Endothelial cell of umbilical vein (primary cell): ENCODE data around the gene C1QL4. TPM values are rescaled to one million over a fixed set of nuclear protein-coding genes. Genes with fewer than 3 reads are reported as not detected.

ENCODE experiments used
- BruUV-seq: library from RNA; stranded (reverse); fragments of 400-500 nt; replicated peaks from 2 replicates; lab custom pipeline; 2021; lab: Mats Ljungman, UMichigan
- CTCF ChIA-PET: fragments of 300-600, 350-600 bp; sonication (Branson Sonifier 250); formaldehyde crosslinking; loops from one replicate; lab custom pipeline; 2021; ENCODE audit warnings: antibody characterized with exemption, inconsistent platforms; lab: Charles Lee
- POLR2A ChIA-PET: fragments of 300-600, 350-600 bp; sonication (Branson Sonifier 250); formaldehyde crosslinking; loops from one replicate; lab custom pipeline; 2021; ENCODE audit warnings: antibody characterized with exemption, inconsistent platforms; lab: Charles Lee
- DNase-seq: peaks from one replicate; pipeline ENCODE4 v3.0.0-alpha.2; 2011; ENCODE audit warnings: low read depth, low spot score
- FAIRE-seq: peaks from 2 replicates; lab custom pipeline; 2011; peaks lifted over from hg19 to GRCh38; lab: Jason Lieb, UNC
- H2AFZ ChIP-seq: 2 replicates; pipeline ENCODE4 v1.6.0; 2012; ENCODE audit warnings: low read depth, low read length, control low read depth, inconsistent platforms
- H3K27ac ChIP-seq: 2 replicates; pipeline ENCODE4 v1.5.1; 2011; ENCODE audit warnings: low read depth, mild to moderate bottlenecking, control low read depth, low read length, moderate library complexity; ENCODE audit not compliant: insufficient read depth
- H3K27me3 ChIP-seq, 2 experiments: 2 replicates each; pipeline versions ENCODE4 v1.6.0 to v1.6.1; 2011; ENCODE audit warnings: low read length in 2 of 2, mixed read lengths in 1 of 2; ENCODE audit not compliant: control insufficient read depth in 2 of 2, insufficient read depth in 2 of 2
- H3K36me3 ChIP-seq, 2 experiments: 2 replicates in 1 of 2; 3 replicates in 1 of 2; pipeline ENCODE4 v1.5.1; 2011; ENCODE audit warnings: low read length in 2 of 2, mild to moderate bottlenecking in 1 of 2, moderate library complexity in 1 of 2; ENCODE audit not compliant: control insufficient read depth in 2 of 2, insufficient read depth in 2 of 2; ENCODE audit errors: extremely low read depth in 1 of 2
- H3K4me1 ChIP-seq: 3 replicates; pipeline ENCODE4 v1.5.1; 2011; ENCODE audit warnings: mild to moderate bottlenecking, low read length; ENCODE audit not compliant: control insufficient read depth, insufficient read depth; ENCODE audit errors: extremely low read depth
- H3K4me2 ChIP-seq: 2 replicates; pipeline ENCODE4 v1.6.1; 2011; ENCODE audit warnings: low read length, control low read depth, mixed read lengths; ENCODE audit not compliant: insufficient read depth
- H3K4me3 ChIP-seq, 3 experiments: fragments of 200-600 bp in 1 of 3; sonication (generic), shearing (Covaris generic) in 1 of 3; replicated peaks in 1 of 3; 2 replicates each; pipeline ENCODE4 v1.5.1; 2011 to 2016; ENCODE audit warnings: control low read depth in 3 of 3, low read length in 3 of 3, mild to moderate bottlenecking in 2 of 3, inconsistent platforms in 1 of 3, low read depth in 1 of 3, moderate library complexity in 1 of 3; ENCODE audit not compliant: insufficient read depth in 1 of 3
- H3K79me2 ChIP-seq: 2 replicates; pipeline ENCODE4 v1.6.0; 2012; ENCODE audit warnings: low read length, inconsistent platforms; ENCODE audit not compliant: control insufficient read depth, insufficient read depth
- H3K9ac ChIP-seq: replicated peaks from 2 replicates; pipeline ENCODE3; 2011; ENCODE audit warnings: low read length, control low read depth; ENCODE audit not compliant: insufficient read depth; ENCODE audit errors: extremely low read depth
- H3K9me1 ChIP-seq: replicated peaks from 3 replicates; pipeline ENCODE4 v1.6.0; 2011; ENCODE audit warnings: mild to moderate bottlenecking, low read length; ENCODE audit not compliant: control insufficient read depth, insufficient read depth; ENCODE audit errors: extremely low read depth
- H3K9me3 ChIP-seq: replicated peaks from 2 replicates; pipeline ENCODE4 v1.5.1; 2012; ENCODE audit warnings: low read length, inconsistent platforms; ENCODE audit not compliant: control insufficient read depth, insufficient read depth
- H4K20me1 ChIP-seq: replicated peaks from 2 replicates; pipeline ENCODE3; 2011; ENCODE audit warnings: mild to moderate bottlenecking, low read length; ENCODE audit not compliant: control insufficient read depth, insufficient read depth; ENCODE audit errors: extremely low read depth
- EZH2 ChIP-seq: IDR thresholded peaks from 2 replicates; pipeline ENCODE4 v1.6.1; 2012; ENCODE audit warnings: borderline replicate concordance, low read depth, mild to moderate bottlenecking, moderate library complexity, low read length, inconsistent platforms; ENCODE audit not compliant: severe bottlenecking
- FOS ChIP-seq: IDR thresholded peaks from 2 replicates; pipeline ENCODE4 v1.6.1; 2011; ENCODE audit warnings: mild to moderate bottlenecking, low read length, moderate library complexity, borderline replicate concordance; ENCODE audit not compliant: insufficient read depth
- GATA2 ChIP-seq: IDR thresholded peaks from 2 replicates; pipeline ENCODE4 v1.7.0; 2011; ENCODE audit warnings: low read depth, mild to moderate bottlenecking, moderate library complexity, mixed read lengths, low read length; ENCODE audit not compliant: insufficient read length, insufficient read depth
- JUN ChIP-seq: IDR thresholded peaks from 2 replicates; pipeline ENCODE4 v1.6.1; 2011; ENCODE audit warnings: borderline replicate concordance, low read depth; ENCODE audit not compliant: insufficient read length, insufficient read depth
- MYC ChIP-seq: IDR thresholded peaks from one replicate; pipeline ENCODE4 v1.6.1; 2011; ENCODE audit warnings: mild to moderate bottlenecking, low read depth, low read length
- POLR2A ChIP-seq: IDR thresholded peaks from 2 replicates; pipeline ENCODE4 v1.6.1; 2012; ENCODE audit warnings: low read depth, mild to moderate bottlenecking, control low read depth, low read length
- POLR2AphosphoS5 ChIP-seq: IDR thresholded peaks from 2 replicates; pipeline ENCODE4 v1.6.1; 2012; ENCODE audit warnings: low read depth, mild to moderate bottlenecking, control low read depth, low read length, moderate library complexity; ENCODE audit not compliant: insufficient read depth
- dilution Hi-C: fragments of 300-500 bp; cut with MboI; formaldehyde crosslinking; loops from one replicate; pipeline ENCODE4 v1.15.0; 2019; ENCODE audit warnings: low sequenced_read_pairs; ENCODE audit not compliant: extremely low pct_ligation_motif_present
- intact Hi-C: fragments of 100-400 bp; cut with micrococcal nuclease; formaldehyde crosslinking; loops from one replicate; pipeline ENCODE4 v1.10.0; 2022
- polyA plus RNA-seq, 4 experiments: library from polyadenylated mRNA; depleted of rRNA in 3 of 4; stranded (reverse) in 3 of 4; unstranded in 1 of 4; fragments of >200 nt; gene quantifications; 2 replicates each; pipeline versions ENCODE4 v1.2.1 to v1.2.3, GENCODE V29; 2011 to 2012; ENCODE audit warnings: missing spikeins in 1 of 4
- total RNA-seq: library from RNA; stranded (reverse); gene quantifications from 2 replicates; pipeline ENCODE4 v1.2.3, GENCODE V29; 2021
- TF ChIP-seq, protein P1 (sequence below), 2 donors: IDR thresholded peaks; 1 replicate in 1 of 2; 2 replicates in 1 of 2; pipeline ENCODE4 v1.5.1; 2011; ENCODE audit warnings: low read length in 2 of 2, mild to moderate bottlenecking in 2 of 2, moderate library complexity in 2 of 2, control low read depth in 1 of 2, inconsistent platforms in 1 of 2, low read depth in 1 of 2; ENCODE audit not compliant: insufficient read depth in 1 of 2; ENCODE audit errors: extremely low read depth in 1 of 2
- TF ChIP-seq, protein P2 (sequence below): IDR thresholded peaks from 2 replicates; pipeline ENCODE4 v1.6.1; 2011; ENCODE audit not compliant: insufficient read depth, insufficient read length

C1QL4 gene
- total and polyA plus RNA-seq, 2 donors (not counting 3 experiments of a cell fraction or from before 2014, with no cell fraction given), result not detected

GRCh38 chr12:49365542-49365941 lies 28.6 kb upstream of the C1QL4 start:
- DNase-seq, result peak; percentile 29

GRCh38 chr12:49364989-49365388 lies 28.0 kb upstream of the C1QL4 start:
- ChIA-PET POLR2A (no interaction called here), CTCF (interaction anchor here (1.2 to 12.8 kb wide), 6 partner anchors 7 to 150 kb away, joined by 3 to 679 read pairs (median 14); no protein-coding TSS in a partner anchor)
- TF ChIP-seq, protein P1, sequence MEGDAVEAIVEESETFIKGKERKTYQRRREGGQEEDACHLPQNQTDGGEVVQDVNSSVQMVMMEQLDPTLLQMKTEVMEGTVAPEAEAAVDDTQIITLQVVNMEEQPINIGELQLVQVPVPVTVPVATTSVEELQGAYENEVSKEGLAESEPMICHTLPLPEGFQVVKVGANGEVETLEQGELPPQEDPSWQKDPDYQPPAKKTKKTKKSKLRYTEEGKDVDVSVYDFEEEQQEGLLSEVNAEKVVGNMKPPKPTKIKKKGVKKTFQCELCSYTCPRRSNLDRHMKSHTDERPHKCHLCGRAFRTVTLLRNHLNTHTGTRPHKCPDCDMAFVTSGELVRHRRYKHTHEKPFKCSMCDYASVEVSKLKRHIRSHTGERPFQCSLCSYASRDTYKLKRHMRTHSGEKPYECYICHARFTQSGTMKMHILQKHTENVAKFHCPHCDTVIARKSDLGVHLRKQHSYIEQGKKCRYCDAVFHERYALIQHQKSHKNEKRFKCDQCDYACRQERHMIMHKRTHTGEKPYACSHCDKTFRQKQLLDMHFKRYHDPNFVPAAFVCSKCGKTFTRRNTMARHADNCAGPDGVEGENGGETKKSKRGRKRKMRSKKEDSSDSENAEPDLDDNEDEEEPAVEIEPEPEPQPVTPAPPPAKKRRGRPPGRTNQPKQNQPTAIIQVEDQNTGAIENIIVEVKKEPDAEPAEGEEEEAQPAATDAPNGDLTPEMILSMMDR (IDR thresholded peaks at IDR 0.05; ENCODE audit: extremely low read depth in 1 of 2, insufficient read depth in 1 of 2, low read depth in 1 of 2, low read length in 2 of 2), result no peak
- TF ChIP-seq GATA2 (no peak), FOS (peak; percentile 74), MYC (no peak), EZH2 (no peak), POLR2AphosphoS5 (peak; percentile 43), POLR2A (peak; percentile 27), JUN (peak; percentile 64)
- TF ChIP-seq, protein P2, sequence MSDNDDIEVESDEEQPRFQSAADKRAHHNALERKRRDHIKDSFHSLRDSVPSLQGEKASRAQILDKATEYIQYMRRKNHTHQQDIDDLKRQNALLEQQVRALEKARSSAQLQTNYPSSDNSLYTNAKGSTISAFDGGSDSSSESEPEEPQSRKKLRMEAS, result no peak
- DNase-seq, result peak; percentile 72
- Histone ChIP-seq H2AFZ (peak overlapping the region; percentile 48), H3K27me3 (no peaks in the 10 kb centered on the region), H3K4me1 (peaks cover 31% of the 10 kb centered on the region), H4K20me1 (no peaks in the 10 kb centered on the region), H3K9ac (peak overlapping the region; percentile 5), H3K27ac (peak overlapping the region; percentile 77), H3K9me3 (no peaks in the 10 kb centered on the region), H3K4me2 (peak overlapping the region; percentile 53), H3K36me3 (no peaks in the 10 kb centered on the region), H3K4me3 (no peak overlapping the region), H3K9me1 (no peaks in the 10 kb centered on the region), H3K79me2 (peaks cover 30% of the 10 kb centered on the region)
- peak; percentile 89 for FAIRE-seq
- dilution Hi-C loops (loop anchor here (25.0 kb wide), 1 partner anchor 147 kb away; no protein-coding TSS in a partner anchor), intact Hi-C loops (loop anchor here (5.0 kb wide), 1 partner anchor 257 kb away; the partner anchor contains the start of gene PRPF40B)
- no TSS peak for BruUV-seq

More at GRCh38 chr12:49365542-49365941, 28.6 kb upstream of the C1QL4 start:
- peak overlapping the region; percentile 13 for H3K9ac ChIP-seq
- no peaks in the 10 kb centered on the region for H3K36me3 ChIP-seq
- H3K79me2 ChIP-seq, result peaks cover 35% of the 10 kb centered on the region
- dilution Hi-C loops, result loop anchor here (25.0 kb wide), 1 partner anchor 147 kb away; no protein-coding TSS in a partner anchor
- CTCF ChIA-PET, result interaction anchor here (1.2 to 12.8 kb wide), 6 partner anchors 7 to 149 kb away, joined by 3 to 679 read pairs (median 14); no protein-coding TSS in a partner anchor
- peaks cover 35% of the 10 kb centered on the region for H3K4me1 ChIP-seq
- H3K27me3 ChIP-seq, result no peaks in the 10 kb centered on the region
- intact Hi-C loops, result loop anchor here (5.0 kb wide), 1 partner anchor 257 kb away; the partner anchor contains the start of gene PRPF40B
- H3K9me1 ChIP-seq, result no peaks in the 10 kb centered on the region
- POLR2A ChIA-PET, result interaction anchor here (0.7 kb wide), 1 partner anchor 43 kb away, joined by 3 read pairs; the partner anchor contains the start of gene TROAP
- H3K4me2 ChIP-seq, result peak overlapping the region; percentile 53
- no TSS peak for BruUV-seq
- H3K4me3 ChIP-seq, result no peak overlapping the region
- no peak for TF ChIP-seq POLR2AphosphoS5
- peak; percentile 60 for TF ChIP-seq GATA2
- H3K27ac ChIP-seq, result peak overlapping the region; percentile 77
- no peak overlapping the region for H2AFZ ChIP-seq
- no peaks in the 10 kb centered on the region for H3K9me3 ChIP-seq
- FAIRE-seq, result no peak
- H4K20me1 ChIP-seq, result no peaks in the 10 kb centered on the region
